HEK293 (cell line): Measurements from ENCODE around the gene BCL11B.

ENCODE experiments used
- CTCF ChIA-PET: fragments of 350-600 bp; formaldehyde crosslinking; extraction: SDS; loops from one replicate; lab custom pipeline; 2021; ENCODE audit warnings: antibody characterized with exemption; lab: Yijun Ruan, JAX
- POLR2A ChIA-PET: fragments of 300-600 bp; formaldehyde crosslinking; extraction: SDS; loops from one replicate; lab custom pipeline; 2020; ENCODE audit warnings: antibody characterized with exemption, inconsistent platforms; lab: Yijun Ruan, JAX
- H3K27ac ChIP-seq: fragments of 200-500 bp; sonication (Bioruptor generic); 2 replicates; pipeline ENCODE4 v1.5.1; 2014; ENCODE audit warnings: low read depth, low read length, control low read depth, inconsistent platforms; ENCODE audit errors: extremely low read depth
- H3K36me3 ChIP-seq, 2 experiments: fragments of 200-500 bp in 1 of 2; sonication (Bioruptor generic) in 1 of 2; 1 replicate in 1 of 2; 2 replicates in 1 of 2; pipeline ENCODE4 v1.5.1; 2014 to 2017; ENCODE audit warnings: inconsistent platforms in 2 of 2, low read length in 2 of 2; ENCODE audit not compliant: control insufficient read depth in 2 of 2, insufficient read depth in 1 of 2
- H3K4me1 ChIP-seq: fragments of 200-500 bp; sonication (Bioruptor generic); 2 replicates; pipeline ENCODE4 v1.5.1; 2014; ENCODE audit warnings: mild to moderate bottlenecking, low read length, inconsistent platforms; ENCODE audit not compliant: control insufficient read depth, insufficient read depth
- H3K4me3 ChIP-seq: 2 replicates; pipeline ENCODE4 v1.5.1; 2011; ENCODE audit warnings: low read depth, mild to moderate bottlenecking, control low read depth, low read length, moderate library complexity
- H3K9me3 ChIP-seq: fragments of 200-500 bp; sonication (Bioruptor generic); 2 replicates; pipeline ENCODE4 v1.5.1; 2014; ENCODE audit warnings: low read depth, low read length, inconsistent platforms; ENCODE audit not compliant: control insufficient read depth, insufficient read depth
- BCL11B ChIP-seq: fragments of 450-650 bp; formaldehyde crosslinking; IDR thresholded peaks from 2 replicates; pipeline ENCODE4 v1.5.1; 2016; ENCODE audit warnings: low read depth, missing biosample characterization, missing genetic modification characterization
- BCL6B ChIP-seq: fragments of 450-650 bp; formaldehyde crosslinking; IDR thresholded peaks from 2 replicates; pipeline ENCODE4 v1.5.1; 2017; ENCODE audit warnings: missing biosample characterization, missing genetic modification characterization
- FEZF1 ChIP-seq: fragments of 450-650 bp; formaldehyde crosslinking; IDR thresholded peaks from 2 replicates; pipeline ENCODE4 v1.5.1; 2016; ENCODE audit warnings: missing biosample characterization, missing genetic modification characterization
- KLF7 ChIP-seq: fragments of 450-650 bp; formaldehyde crosslinking; IDR thresholded peaks from 2 replicates; pipeline ENCODE4 v1.5.1; 2016; ENCODE audit warnings: missing biosample characterization, missing genetic modification characterization, borderline replicate concordance
- PRDM1 ChIP-seq: fragments of 450-650 bp; formaldehyde crosslinking; IDR thresholded peaks from 2 replicates; pipeline ENCODE4; 2016; ENCODE audit warnings: missing biosample characterization, missing genetic modification characterization
- PRDM10 ChIP-seq: fragments of 450-650 bp; formaldehyde crosslinking; IDR thresholded peaks from 2 replicates; pipeline ENCODE4 v1.5.1; 2016; ENCODE audit warnings: missing biosample characterization, missing genetic modification characterization
- REST ChIP-seq: fragments of 450-650 bp; formaldehyde crosslinking; IDR thresholded peaks from 2 replicates; pipeline ENCODE4 v1.5.1; 2016; ENCODE audit warnings: missing biosample characterization, missing genetic modification characterization
- SCRT1 ChIP-seq: fragments of 450-650 bp; formaldehyde crosslinking; IDR thresholded peaks from 2 replicates; pipeline ENCODE4 v1.5.1; 2016; ENCODE audit warnings: missing biosample characterization, missing genetic modification characterization, borderline replicate concordance
- SP3 ChIP-seq: fragments of 450-650 bp; formaldehyde crosslinking; IDR thresholded peaks from 2 replicates; pipeline ENCODE4 v1.5.1; 2016; ENCODE audit warnings: missing biosample characterization, missing genetic modification characterization
- TRIM28 ChIP-seq: IDR thresholded peaks from 2 replicates; pipeline ENCODE4 v1.6.1; 2011; ENCODE audit warnings: low read length, control low read depth, borderline replicate concordance
- ZBTB44 ChIP-seq: fragments of 450-650 bp; IDR thresholded peaks from 2 replicates; pipeline ENCODE4 v1.5.1; 2018; ENCODE audit warnings: missing biosample characterization, mild to moderate bottlenecking, missing genetic modification characterization
- ZFHX2 ChIP-seq: fragments of 450-650 bp; formaldehyde crosslinking; conservative IDR thresholded peaks from 2 replicates; pipeline ENCODE4 v1.5.1; 2016; ENCODE audit warnings: missing biosample characterization, missing genetic modification characterization
- ZNF146 ChIP-seq: fragments of 450-650 bp; formaldehyde crosslinking; IDR thresholded peaks from 2 replicates; pipeline ENCODE4 v1.5.1; 2016; ENCODE audit warnings: missing biosample characterization, missing genetic modification characterization
- ZNF169 ChIP-seq: fragments of 450-650 bp; formaldehyde crosslinking; IDR thresholded peaks from 2 replicates; pipeline ENCODE4 v1.5.1; 2016; ENCODE audit warnings: missing biosample characterization, missing genetic modification characterization
- ZNF335 ChIP-seq: fragments of 450-650 bp; formaldehyde crosslinking; conservative IDR thresholded peaks from 2 replicates; pipeline ENCODE4 v1.5.1; 2016; ENCODE audit warnings: missing biosample characterization, missing genetic modification characterization
- ZNF341 ChIP-seq: fragments of 450-650 bp; formaldehyde crosslinking; IDR thresholded peaks from 2 replicates; pipeline ENCODE4; 2016; ENCODE audit warnings: low read depth, missing biosample characterization, missing genetic modification characterization
- ZNF48 ChIP-seq: fragments of 450-650 bp; formaldehyde crosslinking; IDR thresholded peaks from 2 replicates; pipeline ENCODE4 v1.5.1; 2016; ENCODE audit warnings: missing biosample characterization, missing genetic modification characterization
- ZNF660 ChIP-seq: fragments of 450-650 bp; IDR thresholded peaks from 2 replicates; pipeline ENCODE4 v1.5.1; 2018; ENCODE audit warnings: missing biosample characterization, mild to moderate bottlenecking, missing genetic modification characterization
- ZNF747 ChIP-seq: fragments of 450-650 bp; formaldehyde crosslinking; IDR thresholded peaks from 2 replicates; pipeline ENCODE4 v1.5.1; 2016; ENCODE audit warnings: missing biosample characterization, missing genetic modification characterization
- ZNF792 ChIP-seq: fragments of 450-650 bp; formaldehyde crosslinking; IDR thresholded peaks from 2 replicates; pipeline ENCODE4 v1.5.1; 2016; ENCODE audit warnings: missing biosample characterization, missing genetic modification characterization

BCL11B gene

GRCh38 chr14:99214701-99215100, 57.3 kb downstream of the BCL11B start:
- CTCF ChIA-PET, result no interaction called here
- POLR2A ChIA-PET, result no interaction called here
- H3K9me3 ChIP-seq, result no peaks in the 10 kb centered on the region

GRCh38 chr14:99213527-99213971, 58.4 kb downstream of the BCL11B start:
- no peak overlapping the region for H3K4me3 ChIP-seq
- ChIA-PET POLR2A (interaction anchor here (0.7 kb wide), 1 partner anchor 101 kb away, joined by 3 read pairs; no protein-coding TSS in a partner anchor), CTCF (no interaction called here)
- TF ChIP-seq TRIM28, result no peak
- H3K27ac ChIP-seq, result no peak overlapping the region
- H3K4me1 ChIP-seq, result peaks cover 4% of the 10 kb centered on the region; the same call in 1 of the 2 replicates
- no peaks in the 10 kb centered on the region for H3K9me3 ChIP-seq
- H3K36me3 ChIP-seq, result no peaks in the 10 kb centered on the region

More at GRCh38 chr14:99214701-99215100, 57.3 kb downstream of the BCL11B start:
- H3K36me3 ChIP-seq, result no peaks in the 10 kb centered on the region
- TF ChIP-seq PRDM1 (tag by site-specific recombination) (no peak), REST (tag by site-specific recombination) (0 out of 2 replicates have a peak, but pooled peaks have one; percentile 17)
- H3K4me3 ChIP-seq, result no peak overlapping the region
- no peak overlapping the region; the same call in 1 of the 2 replicates for H3K27ac ChIP-seq
- peaks cover 4% of the 10 kb centered on the region; the same call in 1 of the 2 replicates for H3K4me1 ChIP-seq

- Histone ChIP-seq H3K4me3 (no peak overlapping the region), H3K4me1 (no peaks in the 10 kb centered on the region; the same call in 1 of the 2 replicates), H3K9me3 (no peaks in the 10 kb centered on the region), H3K36me3 (no peaks in the 10 kb centered on the region), H3K27ac (no peak overlapping the region)
- ChIA-PET CTCF (no interaction called here), POLR2A (no interaction called here)
- TF ChIP-seq BCL11B (no peak), ZBTB44 (tag by site-specific recombination) (no peak), ZFHX2 (no peak), BCL6B (tag by site-specific recombination) (no peak), FEZF1 (no peak), ZNF792 (tag by site-specific recombination) (no peak), ZNF341 (tag by site-specific recombination) (no peak), ZNF169 (tag by site-specific recombination) (no peak), ZNF48 (tag by site-specific recombination) (no peak)
Measured at GRCh38 chr14:99213101-99213500, 58.9 kb downstream of the BCL11B start.

GRCh38 chr14:99212646-99213045, 59.4 kb downstream of the BCL11B start:
- Histone ChIP-seq H3K27ac (no peak overlapping the region), H3K4me1 (no peaks in the 10 kb centered on the region; the same call in 1 of the 2 replicates), H3K9me3 (no peaks in the 10 kb centered on the region), H3K4me3 (no peak overlapping the region), H3K36me3 (no peaks in the 10 kb centered on the region)
- ChIA-PET CTCF (no interaction called here), POLR2A (no interaction called here)
- TF ChIP-seq ZNF747, result no peak
- no peak for TF ChIP-seq ZNF146 (tag by site-specific recombination)
- TF ChIP-seq SP3 (tag by site-specific recombination), result no peak
- TF ChIP-seq SCRT1 (tag by site-specific recombination), result no peak
- TF ChIP-seq KLF7 (tag by site-specific recombination), result no peak
- no peak for TF ChIP-seq ZNF335 (tag by site-specific recombination)
- no peak for TF ChIP-seq ZNF660 (tag by site-specific recombination)
- TF ChIP-seq PRDM10, result no peak
